ENCODE data around the gene NAGK.

- TF ChIP-seq POLR2A (IDR thresholded peaks at IDR 0.05) (no peak), CTCF (IDR thresholded peaks at IDR 0.05) (no peak)
Measured at GRCh38 chr2:71048096-71048495, 20.4 kb upstream of the NAGK start.

Data from lower leg skin (tissue), 3 donors.